Measurements from ENCODE around the gene SYNPR.

SYNPR gene

GRCh38 chr3:63471781-63472180 is 193.7 kb downstream of the SYNPR start:
- DNase-seq (ENCODE audit: low read depth): no peak

- no peak for DNase-seq (ENCODE audit: low read depth)
These were observed 195.6 kb downstream of the SYNPR start for GRCh38 chr3:63473641-63474166.

GRCh38 chr3:63474828-63475518 is 196.9 kb downstream of the SYNPR start:
- no peak for DNase-seq (ENCODE audit: low read depth)

GRCh38 chr3:63477494-63478129 is 199.5 kb downstream of the SYNPR start:
- no peak for DNase-seq (ENCODE audit: low read depth)

GRCh38 chr3:63478990-63479660 is 201.0 kb downstream of the SYNPR start:
- DNase-seq (ENCODE audit: low read depth): no peak

GRCh38 chr3:63479661-63480035 is 201.5 kb downstream of the SYNPR start:
- no peak for DNase-seq (ENCODE audit: low read depth)

- no peak for DNase-seq (ENCODE audit: low read depth)
These were observed 203.5 kb downstream of the SYNPR start for GRCh38 chr3:63481627-63482026.

GRCh38 chr3:63482341-63482740 is 204.2 kb downstream of the SYNPR start:
- no peak for DNase-seq (ENCODE audit: low read depth)

- DNase-seq (ENCODE audit: low read depth): no peak
These were observed 214.4 kb downstream of the SYNPR start for GRCh38 chr3:63492464-63492863.

- no peak for DNase-seq (ENCODE audit: low read depth)
These were observed 215.0 kb downstream of the SYNPR start for GRCh38 chr3:63493101-63493500.

GRCh38 chr3:63494646-63495045 is 216.5 kb downstream of the SYNPR start:
- no peak for DNase-seq (ENCODE audit: low read depth)

GRCh38 chr3:63497641-63498040 is 219.5 kb downstream of the SYNPR start:
- no peak for DNase-seq (ENCODE audit: low read depth)

- no peak for DNase-seq (ENCODE audit: low read depth)
These were observed 222.1 kb downstream of the SYNPR start for GRCh38 chr3:63500196-63500595.

- DNase-seq (ENCODE audit: low read depth): no peak
These were observed 230.2 kb downstream of the SYNPR start for GRCh38 chr3:63508305-63508704.

GRCh38 chr3:63508771-63509170 is 230.7 kb downstream of the SYNPR start:
- DNase-seq (ENCODE audit: low read depth): no peak

- no peak for DNase-seq (ENCODE audit: low read depth)
These were observed 235.7 kb downstream of the SYNPR start for GRCh38 chr3:63513791-63514190.

GRCh38 chr3:63514678-63515077 is 236.6 kb downstream of the SYNPR start:
- no peak for DNase-seq (ENCODE audit: low read depth)

- DNase-seq (ENCODE audit: low read depth): no peak
These were observed 241.3 kb downstream of the SYNPR start for GRCh38 chr3:63519426-63519825.

GRCh38 chr3:63521657-63522056 is 243.5 kb downstream of the SYNPR start:
- no peak for DNase-seq (ENCODE audit: low read depth)

GRCh38 chr3:63523100-63523499 is 245.0 kb downstream of the SYNPR start:
- no peak for DNase-seq (ENCODE audit: low read depth)

GRCh38 chr3:63528325-63529000 is 250.4 kb downstream of the SYNPR start:
- no peak for DNase-seq (ENCODE audit: low read depth)

GRCh38 chr3:63532521-63532920 is 254.4 kb downstream of the SYNPR start:
- DNase-seq (ENCODE audit: low read depth): no peak

- no peak for DNase-seq (ENCODE audit: low read depth)
These were observed 260.8 kb downstream of the SYNPR start for GRCh38 chr3:63538919-63539318.
